Retinal pigment epithelial cell (primary cell): ENCODE results near the gene ADAMTS15.

ENCODE experiments used
- DNase-seq: peaks from one replicate; pipeline ENCODE4 v3.0.0-alpha.2; 2010; ENCODE audit warnings: low read depth
- H3K4me3 ChIP-seq: 2 replicates; pipeline ENCODE4 v1.5.1; 2011; ENCODE audit warnings: mild to moderate bottlenecking, low read length, control low read depth, moderate library complexity
- TF ChIP-seq, protein P1 (sequence below): conservative IDR thresholded peaks from 2 replicates; pipeline ENCODE4 v1.5.1; 2011; ENCODE audit warnings: low read depth, low read length, control low read depth, inconsistent platforms

ADAMTS15 gene

DNA sequence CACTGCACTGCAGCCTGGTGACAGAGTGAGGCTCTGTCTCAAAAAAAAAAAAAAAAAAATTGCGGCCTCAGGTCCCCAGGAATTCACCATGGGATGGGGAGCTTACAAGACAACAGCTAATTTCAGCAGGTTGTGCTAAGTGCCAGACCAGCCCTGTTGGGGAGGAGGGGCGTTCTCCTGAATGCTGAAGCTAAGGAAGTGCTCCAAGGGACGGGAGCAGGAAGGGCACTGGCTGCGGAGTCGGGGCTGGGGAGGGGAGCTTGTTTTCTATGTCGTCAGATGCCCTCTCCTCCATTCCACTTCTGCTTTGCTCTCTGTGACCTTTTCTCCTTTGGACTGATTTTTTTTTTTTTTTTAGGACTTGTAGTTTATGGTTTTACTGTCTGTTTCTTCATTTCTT lies 4.5 kb downstream of the ADAMTS15 start:
- no peak overlapping the region for H3K4me3 ChIP-seq
- no peak for DNase-seq
- TF ChIP-seq, protein P1, sequence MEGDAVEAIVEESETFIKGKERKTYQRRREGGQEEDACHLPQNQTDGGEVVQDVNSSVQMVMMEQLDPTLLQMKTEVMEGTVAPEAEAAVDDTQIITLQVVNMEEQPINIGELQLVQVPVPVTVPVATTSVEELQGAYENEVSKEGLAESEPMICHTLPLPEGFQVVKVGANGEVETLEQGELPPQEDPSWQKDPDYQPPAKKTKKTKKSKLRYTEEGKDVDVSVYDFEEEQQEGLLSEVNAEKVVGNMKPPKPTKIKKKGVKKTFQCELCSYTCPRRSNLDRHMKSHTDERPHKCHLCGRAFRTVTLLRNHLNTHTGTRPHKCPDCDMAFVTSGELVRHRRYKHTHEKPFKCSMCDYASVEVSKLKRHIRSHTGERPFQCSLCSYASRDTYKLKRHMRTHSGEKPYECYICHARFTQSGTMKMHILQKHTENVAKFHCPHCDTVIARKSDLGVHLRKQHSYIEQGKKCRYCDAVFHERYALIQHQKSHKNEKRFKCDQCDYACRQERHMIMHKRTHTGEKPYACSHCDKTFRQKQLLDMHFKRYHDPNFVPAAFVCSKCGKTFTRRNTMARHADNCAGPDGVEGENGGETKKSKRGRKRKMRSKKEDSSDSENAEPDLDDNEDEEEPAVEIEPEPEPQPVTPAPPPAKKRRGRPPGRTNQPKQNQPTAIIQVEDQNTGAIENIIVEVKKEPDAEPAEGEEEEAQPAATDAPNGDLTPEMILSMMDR, result no peak

DNA sequence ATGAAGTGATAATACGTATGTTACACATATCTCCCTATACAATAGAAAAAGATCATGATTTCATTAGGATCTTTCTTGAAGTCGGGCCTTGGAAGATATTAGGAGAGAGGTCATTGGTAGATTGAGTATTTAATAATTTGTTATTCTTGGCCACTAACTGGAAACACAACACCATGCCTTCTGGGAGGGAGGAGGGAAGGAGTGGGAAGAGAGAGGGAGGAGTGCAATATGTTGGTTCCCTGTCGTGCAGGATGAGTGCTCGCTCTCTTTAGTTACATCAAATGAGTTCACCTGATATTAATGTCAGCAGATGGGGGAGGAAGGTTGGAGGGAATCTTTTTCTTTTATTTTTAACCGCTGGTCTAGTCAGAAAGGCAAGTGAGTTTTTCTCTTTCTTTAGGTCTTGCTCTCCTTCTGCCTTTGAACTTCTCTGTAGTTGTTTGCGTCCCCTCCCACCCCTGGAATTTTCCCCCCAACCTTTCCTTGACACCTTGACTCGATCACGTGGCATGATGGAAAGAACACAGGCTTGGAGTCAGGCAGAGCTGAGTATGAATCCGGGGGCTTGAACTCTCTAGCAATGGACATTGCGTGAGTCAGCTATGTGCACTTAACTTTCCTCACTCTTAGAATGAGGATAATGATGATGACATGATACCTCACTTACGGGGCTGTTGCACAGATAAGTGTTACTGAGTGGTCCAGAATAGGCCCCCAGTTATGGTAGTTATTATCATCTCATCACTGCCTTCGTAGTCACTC lies 6.2 kb downstream of the ADAMTS15 start:
- no peak overlapping the region for H3K4me3 ChIP-seq
- TF ChIP-seq, protein P1, result no peak
- DNase-seq, result no peak

DNA sequence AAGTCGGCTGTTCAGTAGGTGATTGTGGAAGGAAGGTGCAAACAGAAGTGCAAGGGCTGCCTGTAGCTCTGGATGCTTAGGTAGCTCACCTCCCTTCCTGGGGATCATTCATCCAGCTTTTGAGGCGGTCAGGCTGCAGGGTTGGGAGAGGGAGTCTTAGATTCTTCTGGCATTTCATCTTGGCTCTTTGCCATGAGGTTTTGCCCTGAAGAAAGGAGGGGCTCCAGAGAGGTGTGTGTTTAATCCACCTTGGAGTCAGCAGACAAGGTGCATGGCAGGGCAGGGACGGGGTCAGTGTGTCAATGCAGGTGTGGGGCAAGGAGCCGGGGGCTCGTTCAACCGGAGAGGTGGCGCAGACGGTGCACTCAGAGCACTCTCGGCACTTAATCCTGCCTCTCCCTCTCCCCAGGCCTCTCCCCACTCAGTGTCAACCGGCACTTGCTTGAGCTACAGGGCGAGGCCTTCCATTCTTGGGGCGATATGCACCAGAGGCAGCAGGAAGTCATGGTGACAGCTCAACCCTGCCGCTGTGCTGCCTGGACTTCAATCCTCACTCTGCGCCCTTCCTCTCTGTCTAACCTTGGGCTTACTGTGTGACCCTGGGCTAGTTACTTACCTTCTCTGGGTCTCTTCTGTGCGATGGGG lies 7.2 kb downstream of the ADAMTS15 start:
- H3K4me3 ChIP-seq, result no peak overlapping the region
- DNase-seq, result no peak
- TF ChIP-seq, protein P1, result no peak

DNA sequence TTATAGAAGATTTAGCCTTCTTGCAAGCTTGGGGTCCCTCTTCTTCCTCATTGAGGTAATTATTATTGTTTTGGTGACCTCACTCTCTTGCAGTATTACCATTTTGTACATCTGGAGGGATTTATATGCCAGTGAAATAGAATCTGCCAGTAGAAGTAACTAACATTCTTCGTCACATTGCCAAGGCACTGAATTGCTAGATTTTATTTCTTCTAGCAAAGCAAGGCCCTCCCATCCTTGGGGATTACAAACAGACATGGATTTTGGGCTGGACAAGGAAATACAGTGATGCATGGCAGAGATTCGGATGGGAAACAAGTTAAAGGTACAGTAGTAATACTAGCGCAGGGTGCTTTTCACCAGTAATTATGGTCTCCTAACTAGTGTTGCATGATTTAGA lies 7.8 kb downstream of the ADAMTS15 start:
- no peak overlapping the region for H3K4me3 ChIP-seq
- TF ChIP-seq, protein P1, result no peak
- DNase-seq, result no peak

DNA sequence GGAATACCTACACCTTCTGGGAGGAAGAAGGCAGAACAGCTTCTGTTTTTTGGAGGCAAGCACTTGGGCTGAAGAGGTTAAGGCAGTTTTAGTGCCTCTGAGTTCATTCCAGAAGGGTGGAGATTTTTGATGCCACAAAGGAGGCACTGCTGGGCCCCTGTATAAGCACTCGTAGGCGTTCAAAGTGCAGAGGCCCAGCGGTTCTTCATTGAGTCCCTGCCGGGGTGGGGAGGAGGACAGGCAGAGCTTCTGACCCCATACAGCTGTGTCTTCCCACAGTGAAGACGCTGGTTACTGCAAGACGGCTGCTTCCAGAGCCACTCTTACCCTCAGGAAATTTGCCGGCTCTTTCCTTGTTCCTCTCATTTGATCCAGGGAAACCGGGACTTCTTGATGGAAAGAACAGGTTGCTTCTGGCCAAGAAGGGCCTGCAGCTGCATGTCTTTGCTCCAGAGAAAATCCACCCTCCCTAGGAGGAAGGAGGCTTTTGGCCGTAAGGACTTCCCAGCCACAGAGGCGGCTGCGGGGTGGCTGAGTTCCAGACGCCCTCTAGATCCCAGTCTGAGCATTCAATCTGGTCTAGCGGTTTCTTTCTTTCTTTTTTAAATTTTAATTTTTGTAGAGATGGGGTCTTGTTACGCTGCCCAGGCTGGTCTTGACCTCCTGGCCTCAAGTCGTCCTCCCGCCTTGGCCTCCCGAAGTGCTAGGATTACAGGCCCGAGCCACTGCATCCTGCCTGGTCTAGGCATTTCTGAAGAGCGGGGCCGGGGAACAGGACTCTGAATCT lies 9.4 kb downstream of the ADAMTS15 start:
- TF ChIP-seq, protein P1, result no peak
- H3K4me3 ChIP-seq, result no peak overlapping the region
- no peak for DNase-seq

DNA sequence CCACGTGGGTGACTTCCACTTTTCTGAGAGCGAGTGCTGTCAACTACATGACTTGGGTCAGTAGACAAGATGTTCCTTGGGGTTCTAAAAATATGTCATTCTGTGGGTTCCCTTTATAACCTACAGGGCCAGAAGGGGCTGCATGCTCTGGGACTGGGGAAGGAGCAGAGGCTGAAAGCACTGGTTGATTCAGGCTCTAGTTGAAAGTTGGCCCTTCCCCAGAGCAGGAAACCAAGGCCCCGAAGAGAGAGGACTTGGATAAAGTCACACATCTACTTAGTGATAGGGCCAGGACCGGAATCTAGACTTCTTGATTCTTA lies 9.9 kb downstream of the ADAMTS15 start:
- TF ChIP-seq, protein P1, result no peak
- H3K4me3 ChIP-seq, result no peak overlapping the region
- no peak for DNase-seq

DNA sequence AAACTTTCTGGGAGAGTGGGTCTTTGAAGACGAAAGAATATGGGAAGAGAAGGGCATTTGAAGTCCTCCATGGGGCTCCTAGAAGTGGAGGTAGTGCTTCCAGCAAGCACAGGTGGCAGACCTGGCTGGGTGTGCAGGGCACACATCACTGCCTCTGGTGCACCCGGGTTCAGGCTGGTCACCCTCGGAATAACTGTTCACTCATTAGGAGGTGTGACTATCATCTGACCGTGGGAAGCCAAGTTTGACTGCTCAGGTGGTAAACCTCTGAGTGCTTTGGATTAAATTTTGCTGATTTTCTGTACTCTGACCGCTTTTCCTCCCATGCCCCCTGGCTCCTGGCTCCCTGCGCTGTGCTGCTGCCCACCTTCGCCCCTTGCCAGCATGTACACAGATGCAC lies 11.1 kb downstream of the ADAMTS15 start:
- H3K4me3 ChIP-seq, result no peak overlapping the region
- DNase-seq, result no peak
- TF ChIP-seq, protein P1, result no peak
